ENCODE results near the gene EEF1AKMT2. TPM values are rescaled to one million over a fixed set of nuclear protein-coding genes. Genes with fewer than 3 reads are reported as not detected.

EEF1AKMT2 gene
- total RNA-seq, 1 donor from 2014 or later: 41.0 TPM

- Histone ChIP-seq H3K9ac (no peak overlapping the region), H3K27ac (no peak overlapping the region), H3K27me3 (no peaks in the 10 kb centered on the region), H2AFZ (replicated peaks) (no peak overlapping the region), H3F3A (ENCODE audit: low read depth) (peaks cover 38% of the 10 kb centered on the region), H3K4me1 (peaks cover 38% of the 10 kb centered on the region), H3K4me3 (no peak overlapping the region), H3K36me3 (no peaks in the 10 kb centered on the region), H3K9me3 (ENCODE audit: low read depth) (no peaks in the 10 kb centered on the region), H4K20me1 (ENCODE audit: low read depth) (peaks cover 99% of the 10 kb centered on the region), H3K4me2 (no peak overlapping the region), H3K79me2 (ENCODE audit: low read depth) (peaks cover 83% of the 10 kb centered on the region)
- no peaks in the 10 kb centered on the region for H3K36me3 Mint-ChIP-seq
- no peaks in the 10 kb centered on the region for H3K9me3 Mint-ChIP-seq
- H3K4me1 Mint-ChIP-seq: peaks cover 58% of the 10 kb centered on the region
- TF ChIP-seq, protein P1, sequence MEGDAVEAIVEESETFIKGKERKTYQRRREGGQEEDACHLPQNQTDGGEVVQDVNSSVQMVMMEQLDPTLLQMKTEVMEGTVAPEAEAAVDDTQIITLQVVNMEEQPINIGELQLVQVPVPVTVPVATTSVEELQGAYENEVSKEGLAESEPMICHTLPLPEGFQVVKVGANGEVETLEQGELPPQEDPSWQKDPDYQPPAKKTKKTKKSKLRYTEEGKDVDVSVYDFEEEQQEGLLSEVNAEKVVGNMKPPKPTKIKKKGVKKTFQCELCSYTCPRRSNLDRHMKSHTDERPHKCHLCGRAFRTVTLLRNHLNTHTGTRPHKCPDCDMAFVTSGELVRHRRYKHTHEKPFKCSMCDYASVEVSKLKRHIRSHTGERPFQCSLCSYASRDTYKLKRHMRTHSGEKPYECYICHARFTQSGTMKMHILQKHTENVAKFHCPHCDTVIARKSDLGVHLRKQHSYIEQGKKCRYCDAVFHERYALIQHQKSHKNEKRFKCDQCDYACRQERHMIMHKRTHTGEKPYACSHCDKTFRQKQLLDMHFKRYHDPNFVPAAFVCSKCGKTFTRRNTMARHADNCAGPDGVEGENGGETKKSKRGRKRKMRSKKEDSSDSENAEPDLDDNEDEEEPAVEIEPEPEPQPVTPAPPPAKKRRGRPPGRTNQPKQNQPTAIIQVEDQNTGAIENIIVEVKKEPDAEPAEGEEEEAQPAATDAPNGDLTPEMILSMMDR (IDR thresholded peaks at IDR 0.05): no peak
- TF ChIP-seq EZH2phosphoT487 (IDR thresholded peaks at IDR 0.05): no peak
- no peak for TF ChIP-seq EZH2 (IDR thresholded peaks at IDR 0.05)
- peak overlapping the region; percentile 12 for H3K27ac Mint-ChIP-seq
- no peak for DNase-seq (ENCODE audit: low spot score)
- H3K27me3 Mint-ChIP-seq (ENCODE audit: insufficient read depth, low read depth): peaks cover 2% of the 10 kb centered on the region
- no peak overlapping the region for H3K4me3 Mint-ChIP-seq
These were observed 54.5 kb downstream of the EEF1AKMT2 start for GRCh38 chr10:124737221-124737620.

- Histone ChIP-seq H3K4me1 (peaks cover 32% of the 10 kb centered on the region), H3K36me3 (no peaks in the 10 kb centered on the region), H3F3A (ENCODE audit: low read depth) (peaks cover 31% of the 10 kb centered on the region), H3K27me3 (no peaks in the 10 kb centered on the region), H3K27ac (no peak overlapping the region), H3K4me3 (no peak overlapping the region), H3K79me2 (ENCODE audit: low read depth) (peaks cover 82% of the 10 kb centered on the region), H3K9me3 (ENCODE audit: low read depth) (no peaks in the 10 kb centered on the region), H2AFZ (replicated peaks) (no peak overlapping the region), H4K20me1 (ENCODE audit: low read depth) (peaks cover 98% of the 10 kb centered on the region), H3K9ac (no peak overlapping the region), H3K4me2 (no peak overlapping the region)
- Mint-ChIP-seq H3K4me3 (no peak overlapping the region), H3K9me3 (no peaks in the 10 kb centered on the region), H3K4me1 (peaks cover 53% of the 10 kb centered on the region), H3K27me3 (ENCODE audit: insufficient read depth, low read depth) (peaks cover 2% of the 10 kb centered on the region), H3K36me3 (no peaks in the 10 kb centered on the region), H3K27ac (peak overlapping the region; percentile 12)
- no peak for DNase-seq (ENCODE audit: low spot score)
- TF ChIP-seq EZH2phosphoT487 (IDR thresholded peaks at IDR 0.05) (no peak), EZH2 (IDR thresholded peaks at IDR 0.05) (no peak)
- TF ChIP-seq, protein P1 (IDR thresholded peaks at IDR 0.05): no peak
These were observed 55.1 kb downstream of the EEF1AKMT2 start for GRCh38 chr10:124736491-124737136.

DNA sequence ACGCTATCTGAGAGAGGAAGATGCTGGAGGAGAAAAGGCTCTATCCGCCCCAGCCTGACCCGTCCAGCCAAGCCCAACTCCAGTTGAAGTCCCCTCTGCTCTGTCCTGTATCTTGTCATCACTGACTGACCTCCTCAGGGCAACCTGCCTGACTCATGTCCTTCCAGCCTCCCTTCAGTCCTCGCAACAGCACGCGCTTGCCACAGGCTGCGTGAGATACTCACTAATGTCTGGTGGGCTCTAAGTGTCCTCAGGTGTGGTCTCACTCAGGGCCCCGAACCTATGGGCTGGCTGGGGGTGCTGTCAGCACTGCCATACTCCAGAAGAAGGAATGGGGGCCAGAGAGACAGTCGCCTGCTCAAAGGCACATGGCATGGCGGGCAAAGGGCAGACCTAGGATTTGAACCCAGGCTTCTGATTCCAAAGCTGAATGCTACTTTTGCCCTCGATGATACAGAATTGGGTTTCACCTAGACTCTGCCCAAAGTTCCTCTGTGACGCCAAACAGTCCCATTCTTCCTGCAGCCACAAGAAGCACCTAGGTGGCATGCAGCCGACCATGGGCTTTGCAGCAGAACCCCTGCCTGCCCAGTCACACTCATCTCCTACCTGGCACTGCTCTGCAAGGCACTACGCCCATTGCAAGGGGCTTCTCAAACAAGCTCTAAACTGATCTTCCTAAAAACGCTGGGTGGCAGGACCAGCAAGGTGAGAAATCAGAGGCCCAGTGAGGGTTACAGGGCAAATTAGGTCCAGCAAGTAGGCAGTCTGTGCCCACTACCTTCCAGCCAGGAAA, 56.0 kb downstream of the EEF1AKMT2 start:
- H3K4me1 Mint-ChIP-seq: peaks cover 43% of the 10 kb centered on the region
- peaks cover 98% of the 10 kb centered on the region for H4K20me1 ChIP-seq (ENCODE audit: low read depth)
- peaks cover 85% of the 10 kb centered on the region for H3K79me2 ChIP-seq (ENCODE audit: low read depth)
- H3K4me2 ChIP-seq: no peak overlapping the region
- H3K36me3 Mint-ChIP-seq: no peaks in the 10 kb centered on the region
- no peak overlapping the region for H3K27ac Mint-ChIP-seq
- H3K27ac ChIP-seq: no peak overlapping the region
- DNase-seq (ENCODE audit: low spot score): no peak
- peaks cover 24% of the 10 kb centered on the region for H3K4me1 ChIP-seq
- no peak overlapping the region for H3K9ac ChIP-seq
- H3K36me3 ChIP-seq: no peaks in the 10 kb centered on the region
- H3K4me3 Mint-ChIP-seq: no peak overlapping the region
- H3K9me3 ChIP-seq (ENCODE audit: low read depth): no peaks in the 10 kb centered on the region
- H3K4me3 ChIP-seq: no peak overlapping the region
- H3K27me3 Mint-ChIP-seq (ENCODE audit: insufficient read depth, low read depth): peaks cover 2% of the 10 kb centered on the region
- peaks cover 23% of the 10 kb centered on the region for H3F3A ChIP-seq (ENCODE audit: low read depth)
- no peak overlapping the region for H2AFZ ChIP-seq (replicated peaks)
- H3K27me3 ChIP-seq: no peaks in the 10 kb centered on the region
- no peaks in the 10 kb centered on the region for H3K9me3 Mint-ChIP-seq
- TF ChIP-seq EZH2phosphoT487 (IDR thresholded peaks at IDR 0.05): no peak
- TF ChIP-seq EZH2 (IDR thresholded peaks at IDR 0.05): no peak
- TF ChIP-seq, protein P1 (IDR thresholded peaks at IDR 0.05): no peak

All from neural progenitor cell (in vitro differentiated cells).